G401 (cell line): ENCODE measurements around the gene E2F2. TPM values are rescaled to one million over a fixed set of nuclear protein-coding genes. Genes with fewer than 3 reads are reported as not detected.
A peak's percentile ranks its signal among the peaks of the same experiment; 100 is the strongest.

Experiments
- DNase-seq: peaks from one replicate; pipeline ENCODE4 v3.0.0-alpha.2; 2015; ENCODE audit warnings: low spot score
- in situ Hi-C: cut with HindIII; loops from 2 replicates; pipeline ENCODE4 v1.10.0; 2016; ENCODE audit warnings: low sequenced_read_pairs, mixed read lengths
- total RNA-seq: library from RNA; depleted of rRNA; stranded (reverse); fragments of >200 nt; shearing (Covaris generic); gene quantifications from 2 replicates; pipeline ENCODE4 v1.2.3, GENCODE V29; 2014

The E2F2 gene
- total RNA-seq, 1 experiment from 2014 or later = 11.7 TPM

DNA sequence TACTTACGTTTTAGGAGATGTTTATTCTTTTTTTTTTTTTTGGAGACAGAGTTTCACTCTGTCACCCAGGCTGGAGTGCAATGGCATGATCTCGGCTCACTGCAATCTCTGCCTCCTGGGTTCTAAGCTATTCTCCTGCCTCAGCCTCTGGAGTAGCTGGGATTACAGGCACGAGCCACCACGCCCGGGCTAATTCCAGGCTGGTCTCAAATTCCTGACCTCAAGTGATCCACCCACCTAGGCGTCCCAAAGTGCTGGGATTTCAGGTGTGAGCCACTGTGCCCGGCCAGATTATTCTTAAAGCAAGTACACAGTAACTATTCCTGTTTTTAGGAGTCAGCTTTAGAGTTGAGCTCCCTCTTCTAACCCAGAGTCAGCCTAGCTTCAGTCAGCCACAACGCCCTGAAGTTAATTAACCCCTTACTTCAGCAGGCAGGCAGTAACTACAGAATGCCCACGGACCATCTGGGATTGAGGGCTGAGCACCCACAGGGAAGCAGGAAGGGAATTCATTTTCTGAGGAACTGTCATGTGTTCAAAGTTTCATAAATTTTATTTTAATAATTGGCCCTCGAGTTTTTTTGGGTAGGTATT, 33.6 kb upstream of the E2F2 start:
- no peak for DNase-seq
- in situ Hi-C loops = no loop called here

DNA sequence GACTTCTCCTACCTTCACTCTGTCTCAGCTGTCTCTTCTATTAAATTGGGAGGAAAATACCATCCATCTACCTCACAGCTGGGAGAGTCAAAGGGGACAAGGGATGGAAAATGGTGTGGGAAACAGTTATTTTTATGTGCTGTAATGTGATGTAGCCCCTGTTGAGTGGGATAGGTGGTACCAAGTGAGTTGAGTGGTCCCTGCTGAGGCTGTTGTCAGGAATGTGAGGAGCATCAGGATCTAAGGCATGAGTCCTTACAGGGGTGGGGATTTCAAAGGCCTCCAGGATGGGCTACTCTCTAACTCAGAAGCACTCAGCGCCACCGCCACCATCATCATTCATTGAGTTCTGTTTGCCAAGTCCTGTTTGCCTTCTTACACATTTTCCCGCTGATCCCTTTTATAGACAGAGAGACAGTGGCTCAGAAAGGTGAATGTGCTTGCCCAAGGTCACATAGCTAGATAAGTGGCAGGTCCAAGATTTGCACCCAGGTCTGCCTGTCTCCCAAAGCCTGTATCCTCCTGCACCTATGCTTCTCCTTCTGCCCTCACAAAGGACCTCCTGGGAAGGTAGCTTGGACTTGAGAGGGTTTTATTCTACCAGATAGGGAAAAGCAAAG, 32.8 kb upstream of the E2F2 start:
- in situ Hi-C loops = no loop called here

DNA sequence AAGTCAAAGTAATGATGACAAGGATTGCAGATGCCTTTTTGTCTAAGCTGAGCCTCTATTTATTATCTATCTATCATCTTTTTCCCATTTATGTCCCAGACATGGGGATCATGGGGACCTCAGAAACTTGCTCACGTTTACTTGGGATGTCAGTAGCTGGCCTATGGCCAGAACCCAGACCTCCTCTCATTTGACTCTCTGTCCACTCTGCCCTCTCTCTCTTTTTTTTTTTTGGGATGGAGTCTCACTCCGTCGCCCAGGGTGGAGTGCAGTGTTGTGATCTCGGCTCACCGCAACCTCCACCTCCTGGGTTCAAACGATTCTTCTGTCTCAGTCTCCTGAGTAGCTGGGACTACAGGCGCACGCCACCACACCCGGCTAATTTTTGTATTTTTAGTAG, 32.0 kb upstream of the E2F2 start:
- in situ Hi-C loops = no loop called here

More for the DNA sequence above, 32.8 kb upstream of the E2F2 start:
- peak; percentile 41 for DNase-seq

DNA sequence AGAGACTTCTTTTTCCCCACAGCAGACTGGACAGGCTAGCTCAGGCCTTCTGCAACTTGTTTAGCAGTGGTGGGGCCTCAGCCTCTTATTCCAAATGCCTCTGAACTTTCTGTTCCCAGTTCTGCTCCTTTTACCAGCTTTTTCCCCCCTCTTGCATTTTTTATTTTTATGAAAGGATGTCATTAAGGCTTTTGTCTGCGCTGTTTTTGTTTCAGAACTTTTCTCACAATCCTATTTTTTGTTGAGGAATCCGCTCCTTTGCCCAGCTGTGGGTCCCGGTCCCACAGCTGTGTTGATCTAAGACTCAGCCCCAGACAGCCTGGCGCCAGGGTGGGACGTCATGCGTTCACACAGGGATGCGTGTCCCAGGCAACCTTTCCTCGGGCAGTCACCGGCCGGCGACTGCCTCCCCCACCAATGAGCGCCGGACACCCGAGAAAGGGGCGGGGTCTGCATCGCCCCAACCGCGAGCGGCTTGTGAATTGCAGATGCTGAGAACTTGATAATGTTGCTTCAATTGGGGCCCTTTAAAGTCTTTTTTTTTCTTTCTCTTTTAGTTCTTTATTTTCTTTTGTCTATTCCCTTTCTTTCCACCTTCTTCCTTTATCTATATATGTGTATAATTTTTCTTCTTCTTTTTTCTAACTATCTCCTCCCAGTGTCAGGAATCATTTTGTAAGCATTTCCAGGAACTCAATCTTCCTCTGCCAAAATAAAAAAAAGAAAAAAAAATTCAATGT, 31.3 kb upstream of the E2F2 start:
- in situ Hi-C loops = no loop called here
- DNase-seq = peak; percentile 80

More for the DNA sequence above, 32.0 kb upstream of the E2F2 start:
- no peak for DNase-seq

GRCh38 chr1:23561813-23562100, 30.7 kb upstream of the E2F2 start:
- no peak for DNase-seq

DNA sequence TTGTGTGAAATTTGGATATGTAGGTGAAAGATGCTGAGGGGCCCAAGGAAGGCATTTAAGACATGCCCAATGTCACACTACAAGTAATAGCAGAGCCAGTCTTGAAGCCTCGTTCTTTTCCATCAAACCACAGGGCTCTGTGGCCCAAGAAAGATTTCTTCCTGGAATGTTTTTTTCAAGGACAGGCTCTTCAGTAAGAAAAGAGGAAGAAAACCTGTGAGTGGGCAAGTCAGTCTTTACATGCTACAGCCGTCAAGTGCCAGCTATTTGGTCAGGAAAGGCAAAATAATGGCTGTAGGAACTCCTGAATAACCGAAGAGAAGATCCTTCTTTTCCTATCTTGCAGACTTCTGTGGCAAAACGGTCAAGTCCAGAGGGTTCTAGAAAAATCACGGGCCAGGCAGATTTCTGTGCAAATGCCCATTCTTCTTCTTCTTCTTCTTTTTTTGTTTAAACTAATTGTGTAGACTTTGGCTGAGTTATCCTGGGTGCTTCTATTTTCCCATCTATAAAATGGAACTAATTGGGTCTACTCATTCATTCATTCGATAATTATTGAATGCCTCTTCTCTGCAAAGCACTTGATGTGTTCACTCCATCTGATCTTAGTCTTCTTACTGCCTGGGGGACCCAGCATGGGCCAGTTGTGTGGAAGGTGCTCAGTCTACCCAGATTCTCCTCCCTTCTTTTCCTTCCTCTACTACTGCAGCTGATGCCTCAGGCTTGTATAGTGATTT, 30.2 kb upstream of the E2F2 start:
- in situ Hi-C loops = no loop called here

More at GRCh38 chr1:23561813-23562100, 30.7 kb upstream of the E2F2 start:
- in situ Hi-C loops = no loop called here

DNA sequence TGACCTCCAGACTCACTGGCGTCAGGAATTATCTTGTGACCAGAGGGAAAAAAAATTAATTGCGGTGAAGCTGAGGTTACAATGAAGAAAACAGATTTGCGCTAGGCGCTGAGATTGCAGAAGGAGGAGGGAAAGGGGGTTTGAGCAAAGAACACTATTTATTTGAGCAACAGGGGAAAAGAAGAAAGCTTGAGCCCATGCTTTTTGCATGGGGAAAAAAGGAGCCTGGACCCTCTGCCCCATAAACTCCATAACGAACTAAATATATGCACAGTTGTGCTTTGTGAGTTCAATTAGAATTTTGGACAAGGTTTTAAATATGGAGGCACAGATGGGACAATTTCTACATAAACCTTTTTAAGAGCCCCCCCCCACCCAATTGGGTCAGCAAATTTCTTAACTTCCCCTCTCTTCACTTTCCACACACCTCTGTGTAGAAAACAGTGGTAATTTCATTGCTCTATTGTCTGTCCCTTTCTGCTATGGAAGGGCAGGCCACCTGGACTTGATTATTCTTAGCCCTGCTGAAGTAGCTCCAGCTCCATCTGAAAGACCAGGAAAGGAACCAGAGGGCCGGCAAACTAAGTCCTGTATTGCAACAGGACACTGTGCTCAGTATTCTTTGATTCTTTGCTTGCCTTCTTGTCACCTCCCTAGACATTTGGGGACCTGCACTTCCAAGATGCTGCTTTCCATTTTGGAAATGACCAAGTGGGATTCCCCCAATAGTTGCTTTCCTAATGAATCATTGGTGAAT, 29.1 kb upstream of the E2F2 start:
- in situ Hi-C loops = no loop called here

More for the DNA sequence above, 30.2 kb upstream of the E2F2 start:
- DNase-seq = no peak

DNA sequence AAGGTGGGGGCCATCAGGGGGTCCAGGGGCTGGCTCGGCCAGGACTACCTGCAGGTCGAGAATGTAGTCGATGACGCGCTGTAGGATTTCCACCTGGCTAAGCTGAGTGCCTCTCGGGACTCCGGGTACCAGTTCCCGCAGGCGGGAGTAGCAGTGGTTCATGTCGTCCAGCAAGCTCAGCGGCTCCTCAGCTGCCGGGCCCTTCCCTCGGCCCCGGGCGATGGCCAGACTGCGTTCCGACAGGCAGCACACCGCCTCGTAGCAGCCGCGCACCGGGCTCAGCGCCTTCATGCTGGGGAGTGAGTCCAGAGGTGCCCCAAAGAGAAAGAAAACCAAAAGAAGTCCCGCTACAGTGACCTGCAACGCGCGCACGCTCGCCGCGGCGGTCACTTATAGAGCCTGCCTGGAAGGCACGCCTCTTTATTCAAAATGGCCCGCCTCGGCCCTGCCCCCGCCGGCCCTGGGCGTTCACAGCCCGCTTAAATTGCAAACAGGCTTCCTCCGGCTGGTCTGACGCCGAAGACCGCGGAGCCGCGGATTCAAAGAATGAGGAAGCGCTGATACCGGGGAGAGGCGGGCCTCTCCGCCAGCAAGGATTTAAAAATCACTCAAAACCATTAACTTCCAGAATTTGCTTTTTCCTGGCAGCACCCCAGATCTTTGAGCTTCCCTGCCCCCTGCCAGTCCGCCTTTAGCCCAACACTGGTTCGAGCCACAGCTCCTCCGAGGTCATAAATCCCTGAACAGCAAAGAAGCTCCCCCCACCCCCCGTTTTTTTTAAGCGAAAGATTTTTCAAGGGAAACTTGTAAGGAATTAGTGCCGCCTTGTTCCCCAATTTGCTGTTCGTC, 28.3 kb upstream of the E2F2 start, which contains the start of gene ID3:
Gene ID3, minus strand, starts transcription at position 366 of the 849 bp plus-strand sequence. Its CDS starts 75 bp downstream, at position 291.
- peak; percentile 77 for DNase-seq
- in situ Hi-C loops = no loop called here

More for the DNA sequence above, 29.1 kb upstream of the E2F2 start:
- DNase-seq = no peak

DNA sequence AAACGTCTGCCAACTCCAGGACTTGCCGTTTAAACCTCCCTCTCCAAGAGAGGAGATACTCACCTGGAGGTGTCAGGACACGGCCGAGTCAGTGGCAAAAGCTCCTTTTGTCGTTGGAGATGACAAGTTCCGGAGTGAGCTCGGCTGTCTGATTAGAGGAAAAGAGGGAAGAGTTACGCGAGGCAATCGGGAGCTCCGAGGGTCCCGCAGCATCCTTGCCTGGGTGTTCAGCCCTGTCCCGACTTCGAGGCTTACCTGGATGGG, 27.8 kb upstream of the E2F2 start:
- in situ Hi-C loops = no loop called here
- no peak for DNase-seq

DNA sequence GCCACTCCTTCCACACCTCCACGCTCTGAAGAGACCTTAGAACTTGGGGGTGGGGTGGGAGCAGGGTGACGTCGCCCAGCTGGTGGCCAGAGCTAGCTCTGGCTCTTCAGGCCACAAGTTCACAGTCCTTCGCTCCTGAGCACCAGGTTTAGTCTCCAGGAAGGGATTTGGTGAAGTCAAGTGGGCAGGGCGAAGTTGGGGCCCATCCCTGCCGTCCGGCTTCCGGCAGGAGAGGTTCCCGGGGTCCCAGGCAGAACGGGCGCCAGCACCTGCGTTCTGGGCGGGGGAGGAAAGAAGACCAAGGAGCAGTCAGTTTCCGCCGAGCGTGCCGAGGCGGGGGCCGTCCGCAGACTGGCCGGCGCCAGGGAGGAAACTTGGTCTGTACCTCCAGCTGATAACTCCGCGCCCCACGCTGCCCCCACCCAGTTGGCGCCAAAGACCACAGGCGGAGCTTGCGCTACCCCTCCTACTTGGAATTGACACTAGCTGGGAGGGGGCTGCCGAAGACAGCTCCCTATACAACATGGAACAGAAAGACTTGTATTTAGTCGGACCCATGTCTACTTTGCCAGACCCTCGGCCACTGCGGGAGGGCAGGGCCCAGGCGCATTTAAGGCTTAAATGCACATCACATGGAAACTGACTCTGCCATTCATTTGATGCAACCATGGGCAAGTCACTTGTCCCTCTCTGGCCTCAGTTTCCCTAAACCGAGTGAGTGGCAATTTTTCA, 27.3 kb upstream of the E2F2 start:
- no peak for DNase-seq
- in situ Hi-C loops = no loop called here

- in situ Hi-C loops = no loop called here
- DNase-seq = no peak
Observed at GRCh38 chr1:23557471-23558124, 26.6 kb upstream of the E2F2 start.

DNA sequence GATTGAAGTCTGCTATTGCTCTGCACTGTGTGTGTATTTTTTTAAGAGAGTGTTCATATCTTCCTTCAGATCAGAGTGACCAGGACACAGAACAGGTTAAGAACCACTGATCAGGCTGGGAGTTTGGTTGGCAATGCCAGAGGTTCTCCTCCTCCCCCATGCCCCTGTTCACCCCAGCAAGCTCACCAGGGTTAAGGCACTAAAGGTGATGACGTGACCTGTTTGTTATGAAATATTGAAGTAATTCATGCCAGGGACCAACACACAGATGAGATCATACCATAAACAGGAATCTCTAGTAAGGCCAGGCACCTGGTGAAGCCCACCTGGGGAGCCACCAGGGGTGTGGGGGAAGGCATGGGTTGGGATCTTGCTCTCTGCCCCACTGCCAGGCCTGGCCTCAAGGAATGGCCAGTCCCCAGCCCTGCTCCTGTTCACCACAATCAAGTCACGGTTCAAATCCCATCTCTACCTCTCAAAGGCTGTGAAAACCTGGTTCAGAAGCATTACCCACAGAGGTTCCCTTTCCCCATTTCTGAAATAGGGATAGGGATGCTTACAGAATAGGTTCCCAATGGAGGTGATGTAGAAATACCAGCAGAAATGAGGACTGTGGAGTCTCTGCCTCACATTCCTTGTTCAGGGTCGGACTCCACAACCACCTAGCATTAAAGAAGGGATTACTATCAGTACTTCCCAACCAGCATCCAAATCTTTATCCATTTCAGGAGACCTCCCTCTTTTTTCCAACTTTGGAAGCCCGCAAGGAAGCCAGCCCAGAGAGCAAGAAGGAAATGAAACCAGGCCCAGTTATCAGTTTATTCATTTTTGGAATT, 25.8 kb upstream of the E2F2 start:
- DNase-seq = peak; percentile 73
- in situ Hi-C loops = no loop called here

- peak; percentile 76 for DNase-seq
- in situ Hi-C loops = no loop called here
Observed at GRCh38 chr1:23555986-23556634, 25.1 kb upstream of the E2F2 start.

- DNase-seq = no peak
- in situ Hi-C loops = no loop called here
Observed at GRCh38 chr1:23555270-23555985, 24.4 kb upstream of the E2F2 start.

- in situ Hi-C loops = no loop called here
- peak; percentile 68 for DNase-seq
Observed at GRCh38 chr1:23554481-23555269, 23.6 kb upstream of the E2F2 start.
